AG09319 (cell line): ENCODE results near the gene URB2.

Experiments
- DNase-seq: peaks from one replicate; pipeline ENCODE4 v3.0.0-alpha.2; 2010; ENCODE audit warnings: low read depth; ENCODE audit errors: extremely low read depth
- TF ChIP-seq, protein P1 (sequence below): IDR thresholded peaks from 2 replicates; pipeline ENCODE4 v1.5.1; 2011; ENCODE audit warnings: low read depth, mild to moderate bottlenecking, inconsistent platforms, low read length, moderate library complexity

The URB2 gene

DNA sequence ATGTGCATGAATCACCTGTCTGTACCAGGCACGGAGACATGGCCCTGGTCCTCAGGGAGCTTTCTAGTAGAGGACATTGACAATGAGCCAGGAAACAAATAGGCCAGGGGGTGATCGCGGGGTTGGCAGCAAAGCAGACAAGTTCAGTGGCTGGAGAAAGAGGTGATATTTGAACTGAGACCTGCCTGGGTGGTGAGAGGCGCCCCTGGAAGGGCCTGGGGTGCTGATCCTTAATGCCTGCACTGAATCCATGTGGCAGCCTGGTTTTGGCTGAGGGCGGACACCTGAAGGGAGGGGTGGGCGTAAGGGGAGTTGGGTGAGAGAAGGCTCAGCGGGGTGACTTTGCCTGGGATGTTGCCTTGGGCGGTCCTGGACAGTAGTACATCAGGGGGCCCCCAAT is 35.9 kb downstream of the URB2 start:
- DNase-seq, result no peak
- TF ChIP-seq, protein P1, sequence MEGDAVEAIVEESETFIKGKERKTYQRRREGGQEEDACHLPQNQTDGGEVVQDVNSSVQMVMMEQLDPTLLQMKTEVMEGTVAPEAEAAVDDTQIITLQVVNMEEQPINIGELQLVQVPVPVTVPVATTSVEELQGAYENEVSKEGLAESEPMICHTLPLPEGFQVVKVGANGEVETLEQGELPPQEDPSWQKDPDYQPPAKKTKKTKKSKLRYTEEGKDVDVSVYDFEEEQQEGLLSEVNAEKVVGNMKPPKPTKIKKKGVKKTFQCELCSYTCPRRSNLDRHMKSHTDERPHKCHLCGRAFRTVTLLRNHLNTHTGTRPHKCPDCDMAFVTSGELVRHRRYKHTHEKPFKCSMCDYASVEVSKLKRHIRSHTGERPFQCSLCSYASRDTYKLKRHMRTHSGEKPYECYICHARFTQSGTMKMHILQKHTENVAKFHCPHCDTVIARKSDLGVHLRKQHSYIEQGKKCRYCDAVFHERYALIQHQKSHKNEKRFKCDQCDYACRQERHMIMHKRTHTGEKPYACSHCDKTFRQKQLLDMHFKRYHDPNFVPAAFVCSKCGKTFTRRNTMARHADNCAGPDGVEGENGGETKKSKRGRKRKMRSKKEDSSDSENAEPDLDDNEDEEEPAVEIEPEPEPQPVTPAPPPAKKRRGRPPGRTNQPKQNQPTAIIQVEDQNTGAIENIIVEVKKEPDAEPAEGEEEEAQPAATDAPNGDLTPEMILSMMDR, result no peak

DNA sequence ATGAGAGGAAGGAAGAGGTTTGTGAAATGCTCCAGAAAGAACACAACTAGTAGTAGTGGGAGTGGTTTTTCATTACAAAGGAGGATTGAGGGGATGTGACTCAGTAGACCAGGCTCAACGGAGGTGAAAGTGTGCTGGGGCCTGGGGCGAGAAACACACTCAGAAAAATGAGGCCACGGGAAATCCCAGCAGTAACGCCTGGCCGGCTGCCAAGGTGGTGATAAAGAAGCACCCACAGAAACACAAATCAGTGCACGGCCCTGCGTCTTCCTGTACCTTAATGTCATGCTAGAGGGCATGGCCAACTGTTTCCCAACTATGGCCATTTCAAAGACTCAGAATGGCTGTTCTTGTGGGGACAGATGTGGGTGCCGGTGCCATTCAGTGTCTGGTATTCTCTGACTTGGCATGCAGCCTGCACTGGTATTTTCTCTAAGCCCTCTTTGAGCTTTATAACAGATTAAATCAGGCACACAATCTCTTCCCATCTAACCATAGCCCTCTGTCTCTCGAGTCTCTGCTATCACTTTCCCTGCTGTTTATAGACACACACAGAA is 38.2 kb downstream of the URB2 start:
- DNase-seq, result no peak
- TF ChIP-seq, protein P1, result no peak

DNA sequence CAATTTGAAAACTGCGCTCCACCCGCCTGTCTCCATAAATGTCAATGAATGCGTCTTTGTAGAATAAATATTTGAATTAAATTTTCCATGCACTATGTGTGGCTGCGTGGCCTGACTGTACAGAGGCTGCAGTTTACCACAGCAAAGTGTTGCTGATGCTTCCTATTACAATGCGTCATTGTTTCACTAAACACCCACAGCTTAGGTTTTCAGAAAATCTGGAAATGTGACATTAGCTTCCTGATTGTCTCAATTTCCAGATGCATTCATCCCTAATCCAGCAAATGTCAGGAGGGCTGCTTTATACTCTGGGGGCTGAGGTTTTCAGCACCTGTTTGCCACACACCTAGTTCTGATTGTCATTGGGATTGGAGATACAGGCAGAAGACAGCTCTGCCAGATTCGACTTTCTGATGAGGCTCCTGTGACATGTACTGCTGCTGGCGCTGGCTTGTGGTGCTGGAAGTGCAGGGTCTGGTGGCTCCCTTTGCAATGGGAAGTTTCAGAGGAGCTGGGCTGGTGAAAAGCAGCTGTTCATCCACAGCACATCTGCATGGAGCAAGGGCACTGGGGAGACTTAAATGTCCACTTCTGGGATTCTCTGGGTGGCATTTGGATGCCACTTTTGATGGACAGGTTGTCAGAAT is 40.0 kb downstream of the URB2 start:
- DNase-seq, result no peak
- TF ChIP-seq, protein P1, result no peak

DNA sequence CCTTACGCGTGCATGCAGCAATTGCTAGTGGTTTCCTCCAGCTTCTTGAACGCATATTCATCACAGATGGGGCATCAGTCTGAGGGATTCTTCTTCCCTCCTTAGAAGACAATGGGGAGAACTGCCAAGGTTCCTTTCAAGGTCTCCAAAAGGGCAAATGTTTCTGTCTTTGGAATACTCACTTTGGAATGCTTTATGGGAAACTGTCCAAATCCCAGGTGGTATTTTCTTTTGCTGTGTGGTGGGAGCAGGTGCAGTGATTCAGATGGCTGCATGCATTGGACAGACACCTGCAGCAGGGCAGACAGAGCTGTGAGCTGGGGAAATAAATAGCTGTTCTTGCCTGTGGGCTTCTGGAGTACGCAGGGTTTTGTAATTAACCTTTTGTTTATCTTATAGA is 40.5 kb downstream of the URB2 start:
- TF ChIP-seq, protein P1, result no peak
- no peak for DNase-seq

DNA sequence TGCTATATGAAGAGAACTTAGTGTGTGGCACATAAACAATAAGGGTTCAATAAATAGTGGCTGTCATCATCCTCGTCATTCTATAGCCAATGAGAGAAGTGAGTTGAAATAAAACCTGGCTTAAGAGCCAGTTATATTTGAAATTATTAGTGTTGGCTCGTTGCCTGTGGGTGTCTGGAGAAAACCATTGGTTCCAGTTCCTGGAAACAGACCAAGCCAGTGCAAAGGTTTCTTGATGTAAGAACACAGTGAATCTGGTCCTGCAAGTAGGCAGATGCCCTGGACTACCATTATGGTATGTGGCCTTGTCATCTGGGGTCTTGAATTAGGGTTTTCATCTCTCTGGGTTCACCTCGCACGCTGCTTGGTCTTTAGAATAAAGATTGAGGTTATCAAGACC is 43.3 kb downstream of the URB2 start:
- no peak for DNase-seq
- TF ChIP-seq, protein P1, result no peak

DNA sequence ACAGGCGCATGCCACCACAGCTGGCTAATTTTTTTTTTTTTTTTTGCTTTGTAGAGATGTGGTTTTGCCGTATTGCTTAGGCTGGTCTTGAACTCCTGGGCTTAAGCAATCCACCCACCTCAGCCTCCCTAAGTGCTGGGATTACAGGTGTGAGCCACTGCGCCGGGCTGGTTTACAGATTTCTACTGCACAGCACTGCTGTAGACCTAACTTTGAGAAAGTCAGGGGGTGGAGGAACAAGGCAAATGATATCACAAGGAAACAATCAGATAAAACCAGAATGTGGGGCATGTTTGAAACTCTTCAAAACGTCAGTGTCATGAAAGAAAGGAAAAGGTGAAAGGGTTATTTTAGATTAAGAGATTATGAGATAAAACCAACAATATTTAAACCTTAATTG is 45.3 kb downstream of the URB2 start:
- DNase-seq, result no peak

DNA sequence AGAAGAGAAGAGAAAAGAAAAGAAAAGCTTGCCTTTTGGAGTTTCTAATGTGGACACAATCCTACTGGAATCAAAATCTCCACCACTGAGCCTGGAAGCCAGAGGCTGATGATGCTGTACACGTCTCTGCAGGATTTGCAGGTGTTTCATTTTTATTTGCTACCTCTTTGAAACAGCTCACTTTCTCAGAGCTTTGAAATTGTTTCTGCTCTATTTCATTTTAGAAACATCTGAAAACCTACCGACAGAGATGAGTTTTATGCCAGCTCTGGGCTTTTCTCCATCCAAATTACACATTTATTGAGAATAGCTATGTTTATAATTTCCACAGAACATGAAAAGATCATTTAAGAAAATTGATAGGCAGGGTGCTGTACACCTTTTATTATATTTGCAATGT is 46.2 kb downstream of the URB2 start:
- no peak for DNase-seq
- TF ChIP-seq, protein P1, result no peak

More for the DNA sequence above, 45.3 kb downstream of the URB2 start:
- TF ChIP-seq, protein P1, result no peak
